Measurements from ENCODE around the gene MICALL1. TPM values are rescaled to one million over a fixed set of nuclear protein-coding genes. Genes with fewer than 3 reads are reported as not detected.
"Not testable (repeated sequence)": the region's sequence is repeated elsewhere in the genome, so short reads cannot be mapped to it uniquely, and the experiment has no call there.

MICALL1 gene
- total and polyA plus RNA-seq, 5 experiments from 2014 or later: 1.3 to 28.5 (median 4.7) TPM

GRCh38 chr22:37933711-37934376 is 27.7 kb downstream of the MICALL1 start:
- H3K4me1 Mint-ChIP-seq: peaks cover 3 to 15% (median 12%) of the 10 kb centered on the region in 4 donors
- H3K36me3 Mint-ChIP-seq: peaks cover 0 to 21% (median 5%) of the 10 kb centered on the region in 3 donors
- H3K27ac Mint-ChIP-seq: peak overlapping the region in 1 of 10 donors; percentile 60
- no peaks in the 10 kb centered on the region for H3K9me3 Mint-ChIP-seq
- DNase-seq: peak; percentile 66 to 85 (median 70)
- POLR2A ChIA-PET: interaction anchor here (1.2 to 1.5 kb wide), 2 partner anchors 12 to 28 kb away, joined by 3 read pairs; partner anchors contain the start of gene MICALL1
- no peak overlapping the region for H3K4me3 Mint-ChIP-seq
- ATAC-seq: peak; percentile 99 to 100
- no peaks in the 10 kb centered on the region for H3K27me3 Mint-ChIP-seq

DNA sequence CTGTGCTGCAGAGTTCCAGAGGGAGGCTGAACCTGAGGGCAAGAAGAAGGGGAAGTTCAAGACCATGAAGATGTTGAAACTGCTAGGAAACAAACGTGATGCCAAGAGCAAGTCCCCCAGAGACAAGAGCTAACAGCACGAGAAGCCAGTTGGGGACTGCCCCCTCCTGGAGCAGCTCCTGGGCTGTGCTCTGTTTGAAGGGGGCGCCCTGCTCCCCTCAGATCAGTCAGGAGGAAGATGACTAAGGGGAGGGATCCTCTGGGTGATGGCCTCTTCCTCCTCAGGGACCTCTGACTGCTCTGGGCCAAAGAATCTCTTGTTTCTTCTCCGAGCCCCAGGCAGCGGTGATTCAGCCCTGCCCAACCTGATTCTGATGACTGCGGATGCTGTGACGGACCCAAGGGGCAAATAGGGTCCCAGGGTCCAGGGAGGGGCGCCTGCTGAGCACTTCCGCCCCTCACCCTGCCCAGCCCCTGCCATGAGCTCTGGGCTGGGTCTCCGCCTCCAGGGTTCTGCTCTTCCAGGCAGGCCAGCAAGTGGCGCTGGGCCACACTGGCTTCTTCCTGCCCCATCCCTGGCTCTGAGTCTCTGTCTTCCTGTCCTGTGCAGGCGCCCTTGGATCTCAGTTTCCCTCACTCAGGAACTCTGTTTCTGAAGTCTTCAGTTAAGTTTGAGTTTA is 34.7 kb downstream of the MICALL1 start:
- no peak for ATAC-seq
- POLR2A ChIA-PET: no interaction called here
- Mint-ChIP-seq H3K27ac (no peak overlapping the region), H3K9me3 (no peaks in the 10 kb centered on the region), H3K36me3 (peaks cover 0 to 37% (median 11%) of the 10 kb centered on the region in 3 donors), H3K4me1 (peaks cover 0 to 3% (median 0%) of the 10 kb centered on the region in 4 donors), H3K27me3 (no peaks in the 10 kb centered on the region), H3K4me3 (no peak overlapping the region)
- no peak for DNase-seq

GRCh38 chr22:37942133-37942532 is 36.0 kb downstream of the MICALL1 start:
- Mint-ChIP-seq H3K27ac (no peak overlapping the region), H3K4me3 (no peak overlapping the region), H3K4me1 (peaks cover 0 to 3% (median 0%) of the 10 kb centered on the region in 4 donors), H3K27me3 (no peaks in the 10 kb centered on the region), H3K9me3 (no peaks in the 10 kb centered on the region), H3K36me3 (peaks cover 0 to 37% (median 11%) of the 10 kb centered on the region in 3 donors)
- ATAC-seq: no peak
- DNase-seq: no peak
- POLR2A ChIA-PET: interaction anchor here (0.6 kb wide), 2 partner anchors 36 to 199 kb away, joined by 3 read pairs; partner anchors contain the start of gene MICALL1

DNA sequence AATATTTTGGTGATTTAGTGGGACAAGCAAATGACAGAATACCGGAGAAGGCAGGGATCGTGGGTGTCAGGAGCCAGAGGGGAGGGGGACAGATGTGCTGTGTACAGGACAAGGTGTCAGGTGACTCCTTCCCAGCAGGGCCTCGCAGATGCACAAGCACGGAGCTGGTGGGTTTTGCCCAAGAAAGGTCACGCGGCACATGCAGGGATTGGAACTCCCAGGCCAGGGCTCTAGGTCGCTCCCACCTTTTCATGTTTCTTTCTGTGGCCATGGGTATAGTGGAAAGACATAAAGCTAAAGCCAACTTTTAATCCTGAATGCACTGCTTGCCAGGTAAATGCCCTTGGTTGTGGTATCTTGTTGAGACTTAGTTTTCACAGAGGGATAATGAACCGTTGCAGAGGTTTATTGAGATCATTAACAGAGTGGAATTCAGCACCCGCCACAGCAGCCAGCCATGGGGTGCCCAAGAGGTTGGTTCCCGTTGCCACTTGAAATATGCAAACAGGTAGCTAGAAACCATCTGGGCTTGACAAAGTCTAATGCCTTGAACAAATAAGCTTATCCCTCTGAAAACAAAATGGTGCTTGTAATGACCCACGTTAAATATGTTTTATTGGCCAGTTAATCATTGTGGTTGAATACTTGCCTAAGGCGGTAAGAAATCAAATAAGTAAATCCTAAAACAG is 37.2 kb downstream of the MICALL1 start:
- Mint-ChIP-seq H3K4me1 (peaks cover 0 to 3% (median 0%) of the 10 kb centered on the region in 4 donors), H3K4me3 (no peak overlapping the region), H3K27ac (no peak overlapping the region), H3K9me3 (no peaks in the 10 kb centered on the region), H3K36me3 (peaks cover 0 to 29% (median 6%) of the 10 kb centered on the region in 3 donors), H3K27me3 (no peaks in the 10 kb centered on the region)
- POLR2A ChIA-PET: no interaction called here
- ATAC-seq: no peak
- no peak for DNase-seq

DNA sequence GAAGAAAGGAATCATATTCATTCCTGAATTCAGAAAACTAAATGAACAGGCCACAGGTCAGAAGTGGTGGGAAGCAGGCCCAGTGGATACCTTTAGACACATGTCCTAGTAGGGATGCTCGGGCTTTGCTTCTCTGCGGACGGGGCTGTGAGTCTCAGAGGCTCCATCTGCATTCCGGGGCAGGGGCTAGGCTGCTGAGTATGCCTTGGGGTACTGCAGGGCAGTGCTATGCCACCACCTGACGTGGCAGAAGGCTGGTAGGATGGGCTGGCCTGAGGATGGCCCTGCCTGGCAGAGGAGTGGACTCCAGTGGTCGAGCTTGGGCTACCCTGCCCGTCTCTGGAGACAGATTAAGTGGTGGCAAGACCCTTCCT is 37.7 kb downstream of the MICALL1 start:
- no peak overlapping the region for H3K4me3 Mint-ChIP-seq
- no peak overlapping the region for H3K27ac Mint-ChIP-seq
- H3K4me1 Mint-ChIP-seq: peaks cover 0 to 3% (median 0%) of the 10 kb centered on the region in 4 donors
- DNase-seq: no peak
- POLR2A ChIA-PET: no interaction called here
- no peak for ATAC-seq
- H3K27me3 Mint-ChIP-seq: no peaks in the 10 kb centered on the region
- H3K9me3 Mint-ChIP-seq: no peaks in the 10 kb centered on the region
- H3K36me3 Mint-ChIP-seq: peaks cover 0 to 29% (median 6%) of the 10 kb centered on the region in 3 donors

DNA sequence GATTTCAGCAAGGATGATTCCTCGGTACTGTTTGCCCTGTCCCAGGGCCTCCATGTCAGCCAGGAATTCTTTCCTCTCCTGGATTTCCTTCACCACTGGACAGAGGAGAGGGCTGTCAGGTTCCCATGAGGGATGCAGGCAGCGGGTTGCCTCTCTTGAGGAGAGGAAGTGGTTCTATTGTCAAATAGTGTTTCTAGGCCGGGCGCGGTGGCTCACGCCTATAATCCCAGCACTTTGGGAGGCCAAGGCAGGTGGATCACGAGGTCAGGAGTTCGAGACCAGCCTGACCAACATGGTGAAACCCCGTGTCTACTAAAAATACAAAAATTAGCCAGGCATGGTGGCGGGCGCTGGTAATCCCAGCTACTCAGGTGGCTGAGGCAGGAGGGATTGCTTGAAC is 38.3 kb downstream of the MICALL1 start:
- H3K36me3 Mint-ChIP-seq: peaks cover 0 to 26% (median 6%) of the 10 kb centered on the region in 3 donors
- H3K27ac Mint-ChIP-seq, POLR2A ChIA-PET, ATAC-seq, H3K4me3 Mint-ChIP-seq, DNase-seq, H3K4me1 Mint-ChIP-seq, H3K27me3 Mint-ChIP-seq, H3K9me3 Mint-ChIP-seq: not testable (repeated sequence)

DNA sequence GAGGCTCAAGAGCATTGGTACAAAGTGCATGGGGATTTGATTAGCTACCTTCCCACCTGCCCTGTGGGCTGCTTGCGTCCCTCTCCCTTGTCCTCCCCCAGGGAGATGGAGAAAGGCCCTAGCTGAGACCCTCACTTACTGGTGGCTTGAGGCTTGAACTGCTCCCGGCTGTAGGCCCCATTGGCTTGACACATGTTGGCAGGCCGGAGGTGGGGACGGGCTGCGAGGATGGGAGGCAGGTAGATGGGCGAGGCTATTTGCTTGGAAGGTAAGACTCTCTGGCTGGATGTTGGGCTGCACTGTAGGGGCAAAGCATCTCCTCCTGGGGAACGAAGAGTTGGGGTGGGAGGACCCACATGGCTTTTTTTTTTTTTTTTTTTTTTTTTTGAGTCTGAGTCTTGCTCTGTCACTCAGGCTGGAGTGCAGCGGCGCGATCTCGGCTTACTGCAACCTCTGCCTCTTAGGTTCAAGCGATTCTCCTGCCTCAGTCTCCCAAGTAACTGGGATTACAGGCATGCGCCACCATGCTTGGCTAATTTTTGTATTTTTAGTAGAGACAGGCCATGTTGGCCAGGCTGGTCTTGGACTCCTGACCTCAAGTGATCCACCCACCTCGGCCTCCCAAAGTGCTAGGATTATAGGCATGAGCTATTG is 41.2 kb downstream of the MICALL1 start:
- POLR2A ChIA-PET, ATAC-seq: not testable (repeated sequence)

DNA sequence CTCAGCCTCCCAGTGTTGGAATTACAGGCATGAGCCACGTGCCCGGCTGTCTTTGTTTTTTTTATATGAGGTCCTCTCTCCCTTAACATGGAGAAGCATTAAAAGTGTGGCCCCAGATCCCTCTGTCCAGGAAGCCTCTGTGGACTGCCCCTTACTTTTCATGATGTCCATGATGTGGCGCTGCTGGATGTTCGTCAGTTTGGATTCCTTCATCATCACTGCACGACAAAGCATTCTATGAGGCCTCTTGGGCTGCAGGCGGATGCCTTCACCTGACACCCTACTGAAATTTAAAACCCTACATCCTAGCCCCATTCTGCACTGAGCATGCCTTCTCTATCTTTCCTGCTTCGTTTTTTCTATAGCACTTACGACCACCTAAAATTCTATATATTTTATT is 45.2 kb downstream of the MICALL1 start:
- Mint-ChIP-seq H3K9me3 (no peaks in the 10 kb centered on the region), H3K36me3 (peaks cover 0 to 3% (median 2%) of the 10 kb centered on the region in 3 donors), H3K27me3 (peaks cover 2 to 14% (median 9%) of the 10 kb centered on the region in 5 donors), H3K4me1 (peaks cover 18 to 31% (median 29%) of the 10 kb centered on the region in 4 donors), H3K27ac (no peak overlapping the region), H3K4me3 (peak overlapping the region in 4 of 10 donors; percentile 26 to 55 (median 46))
- DNase-seq (no peak), ATAC-seq (no peak)
- POLR2A ChIA-PET: no interaction called here

More for the DNA sequence above, 41.2 kb downstream of the MICALL1 start:
- H3K4me3 Mint-ChIP-seq, H3K36me3 Mint-ChIP-seq, H3K27me3 Mint-ChIP-seq, DNase-seq, H3K4me1 Mint-ChIP-seq, H3K9me3 Mint-ChIP-seq: not testable (repeated sequence)
- peak overlapping the region in 1 of 10 donors; percentile 20 for H3K27ac Mint-ChIP-seq

GRCh38 chr22:37952629-37953028 is 46.5 kb downstream of the MICALL1 start:
- Mint-ChIP-seq H3K27ac (peak overlapping the region in 7 of 10 donors; percentile 34 to 99 (median 98)), H3K27me3 (peaks cover 2 to 14% (median 9%) of the 10 kb centered on the region in 5 donors), H3K4me1 (peaks cover 23 to 42% (median 40%) of the 10 kb centered on the region in 4 donors), H3K36me3 (peaks cover 0 to 16% (median 5%) of the 10 kb centered on the region in 3 donors), H3K4me3 (peak overlapping the region; percentile 91 to 100 (median 100))
- not testable (repeated sequence) for DNase-seq, H3K9me3 Mint-ChIP-seq, ATAC-seq
- POLR2A ChIA-PET: interaction anchor here (2.0 kb wide), 1 partner anchor 344 kb away, joined by 5 read pairs; the partner anchor contains the start of gene GGA1

DNA sequence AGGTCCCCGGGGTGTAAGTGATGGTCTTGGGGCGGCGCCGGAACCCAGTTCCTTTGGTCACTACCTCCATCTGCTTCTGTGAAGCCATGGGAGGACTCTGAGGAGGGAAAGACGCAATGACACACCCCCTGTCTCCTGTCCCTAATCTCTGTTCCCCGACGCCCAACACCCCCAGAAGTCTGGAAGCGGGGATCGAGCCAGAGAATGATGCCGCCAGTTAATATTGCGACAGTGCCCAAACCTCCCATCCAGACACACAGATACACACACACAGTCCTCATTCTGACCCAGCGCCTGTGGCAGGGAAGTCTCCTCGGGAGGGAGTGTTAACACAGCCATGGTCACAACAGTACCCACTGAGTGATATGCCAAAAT is 47.0 kb downstream of the MICALL1 start:
- Mint-ChIP-seq H3K36me3 (peaks cover 0 to 20% (median 8%) of the 10 kb centered on the region in 3 donors), H3K4me3 (peak overlapping the region; percentile 91 to 100 (median 100)), H3K4me1 (peaks cover 25 to 46% (median 43%) of the 10 kb centered on the region in 4 donors), H3K27ac (peak overlapping the region; percentile 53 to 99 (median 98)), H3K27me3 (peaks cover 2 to 14% (median 9%) of the 10 kb centered on the region in 5 donors), H3K9me3 (no peaks in the 10 kb centered on the region)
- POLR2A ChIA-PET: interaction anchor here (0.9 to 2.0 kb wide), 6 partner anchors 20 to 729 kb away, joined by 3 to 5 read pairs (median 4); partner anchors contain the start of genes ANKRD54, GGA1, MICALL1 and TOMM22
- ATAC-seq: peak; percentile 53 to 60
- no peak for DNase-seq

DNA sequence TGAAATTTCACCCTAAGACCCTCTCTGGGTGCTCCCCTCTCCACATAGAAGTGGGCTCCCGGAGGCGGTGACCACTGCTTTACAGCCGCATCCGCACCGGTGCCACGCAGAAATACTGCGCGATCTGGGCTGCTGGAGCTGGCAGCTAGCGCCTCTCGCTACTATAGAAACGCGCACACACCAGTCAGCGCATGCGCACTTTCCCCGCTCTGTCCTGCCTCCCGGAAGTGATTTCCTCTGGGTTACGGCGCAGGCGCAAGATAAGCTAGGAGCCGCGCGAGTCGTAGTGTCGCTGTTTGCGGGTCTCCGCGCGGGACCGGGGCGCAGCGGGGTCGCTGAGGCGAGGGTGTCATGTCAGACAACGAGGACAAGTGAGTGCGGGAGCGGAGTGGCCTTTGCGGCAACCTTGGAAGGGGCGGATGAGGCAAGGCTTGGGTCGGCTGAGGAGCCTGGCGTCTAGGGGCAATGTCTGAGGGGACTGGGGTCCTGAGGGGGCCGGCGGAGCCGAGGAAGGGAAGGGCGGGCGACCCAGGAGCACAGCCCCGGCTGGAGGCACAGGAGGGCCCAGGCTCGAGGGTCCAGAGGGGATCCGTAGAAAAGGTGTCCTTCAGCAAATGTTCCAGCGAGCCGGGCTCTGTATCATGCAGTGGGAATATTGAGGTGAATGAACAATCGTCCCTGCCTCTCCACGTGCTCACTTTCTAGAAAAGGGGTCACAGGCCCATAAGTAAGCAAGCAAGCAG is 47.5 kb downstream of the MICALL1 start, which contains the start of the genes C22orf23 and POLR2F:
C22orf23 (minus strand) TSS at position 165 of the 743 bp plus-strand sequence. CDS start 452 bp downstream, outside the sequence.
POLR2F (plus strand) TSS at position 263 of the 743 bp plus-strand sequence; CDS start at position 352, 89 bp downstream.
- DNase-seq (peak; percentile 92 to 99 (median 96)), ATAC-seq (peak; percentile 93 to 94)
- Mint-ChIP-seq H3K27ac (peak within 1 kb of the TSS; percentile 96 to 100 (median 98)), H3K36me3 (peaks cover 3 to 26% (median 8%) of the 10 kb centered on the region in 3 donors), H3K4me3 (peak within 1 kb of the TSS; percentile 91 to 100 (median 100)), H3K9me3 (no peaks in the 10 kb centered on the region), H3K4me1 (peaks cover 27 to 49% (median 45%) of the 10 kb centered on the region in 4 donors), H3K27me3 (peaks cover 2 to 14% (median 9%) of the 10 kb centered on the region in 5 donors)
- POLR2A ChIA-PET: interaction anchor here (0.6 to 2.0 kb wide), 10 partner anchors 16 to 728 kb away, joined by 3 to 5 read pairs (median 4); partner anchors contain the start of genes ANKRD54, GGA1, MICALL1 and TOMM22
